K562 (cell line): ENCODE measurements around the gene CTSH. TPM values are rescaled to one million over a fixed set of nuclear protein-coding genes. Genes with fewer than 3 reads are reported as not detected.

ENCODE experiments used
- ATAC-seq: fragments of 200-7000 bp; cut with Tn5 transposase; 3 replicates; pipeline ENCODE4 v1.9.1; 2020; ENCODE audit warnings: moderate library complexity
- BruUV-seq: library from RNA; stranded (reverse); fragments of 400-500 nt; replicated peaks from 2 replicates; lab custom pipeline; 2021; lab: Mats Ljungman, UMichigan
- CTCF ChIA-PET: fragments of 300-600 bp; formaldehyde crosslinking; extraction: SDS; loops from one replicate; lab custom pipeline; 2021; ENCODE audit warnings: low intra/inter-chr PET ratio; lab: Yijun Ruan, JAX
- POLR2A ChIA-PET: fragments of 300-600, 350-650 bp; sonication (Branson Sonifier 250); formaldehyde crosslinking; extraction: SDS; loops from one replicate; lab custom pipeline; 2021; ENCODE audit warnings: antibody characterized with exemption, inconsistent platforms; lab: Yijun Ruan, JAX
- DNase-seq, 4 experiments: peaks; one replicate each; pipeline versions ENCODE4 v3.0.0 to v3.0.0-alpha.2; 2011 to 2018; ENCODE audit warnings: low spot score in 3 of 4, mixed read lengths in 3 of 4; ENCODE audit errors: extremely low read depth in 1 of 4
- FAIRE-seq: peaks from 2 replicates; lab custom pipeline; 2011; peaks lifted over from hg19 to GRCh38; lab: Jason Lieb, UNC
- H2AFZ ChIP-seq: 2 replicates; pipeline ENCODE4 v1.6.0; 2011; ENCODE audit warnings: low read depth, low read length, control low read depth, inconsistent platforms
- H3K27ac ChIP-seq: fragments of 200-600 bp; 3 replicates; pipeline ENCODE4 v1.8.0; 2011; ENCODE audit warnings: low read depth, mild to moderate bottlenecking, control low read depth, inconsistent platforms, low read length, moderate library complexity, mixed read lengths; ENCODE audit errors: extremely low read depth
- H3K27me3 ChIP-seq, 2 experiments: fragments of 300-600 bp in 1 of 2; 2 replicates in 1 of 2; 3 replicates in 1 of 2; pipeline versions ENCODE4 v1.6.0 to v1.8.0; 2011; ENCODE audit warnings: inconsistent platforms in 2 of 2, low read length in 2 of 2, mild to moderate bottlenecking in 1 of 2, mixed read lengths in 1 of 2, moderate library complexity in 1 of 2; ENCODE audit not compliant: control insufficient read depth in 2 of 2, insufficient read depth in 2 of 2
- H3K36me3 ChIP-seq: fragments of 300-600 bp; 3 replicates; pipeline ENCODE4 v1.8.0; 2011; ENCODE audit warnings: mild to moderate bottlenecking, low read length, inconsistent platforms; ENCODE audit not compliant: control insufficient read depth, insufficient read depth
- H3K4me1 ChIP-seq, 2 experiments: fragments of 200-600 bp in 1 of 2; replicated peaks in 1 of 2; 2 replicates in 1 of 2; 3 replicates in 1 of 2; pipeline versions ENCODE4 v1.5.1 to v1.8.0; 2011; ENCODE audit warnings: inconsistent platforms in 2 of 2, low read length in 2 of 2, mild to moderate bottlenecking in 1 of 2, mixed read lengths in 1 of 2, moderate library complexity in 1 of 2; ENCODE audit not compliant: control insufficient read depth in 2 of 2, insufficient read depth in 2 of 2
- H3K4me2 ChIP-seq: 2 replicates; pipeline ENCODE4 v1.6.1; 2011; ENCODE audit warnings: low read length, control low read depth, inconsistent platforms, mixed read lengths; ENCODE audit not compliant: insufficient read depth
- H3K4me3 ChIP-seq: fragments of 200-600 bp; sonication (generic), shearing (Covaris generic); 2 replicates; pipeline ENCODE4 v1.5.1; 2016; ENCODE audit warnings: control low read depth, inconsistent platforms
- H3K79me2 ChIP-seq: fragments of 200-600 bp; 3 replicates; pipeline ENCODE4 v1.8.0; 2011; ENCODE audit warnings: low read length, inconsistent platforms; ENCODE audit not compliant: control insufficient read depth, insufficient read depth
- H3K9ac ChIP-seq, 2 experiments: 2 replicates each; pipeline versions ENCODE4 v1.6.0 to v1.6.1; 2011; ENCODE audit warnings: low read depth in 2 of 2, low read length in 2 of 2, control low read depth in 1 of 2, inconsistent platforms in 1 of 2, mild to moderate bottlenecking in 1 of 2, mixed read lengths in 1 of 2; ENCODE audit not compliant: insufficient read depth in 1 of 2
- H3K9me1 ChIP-seq: one replicate; pipeline ENCODE4 v1.6.0; 2011; ENCODE audit warnings: inconsistent platforms, mild to moderate bottlenecking, low read length, moderate library complexity; ENCODE audit not compliant: control insufficient read depth, insufficient read depth
- H3K9me3 ChIP-seq: replicated peaks from 2 replicates; pipeline ENCODE4 v1.5.1; 2011; ENCODE audit warnings: low read depth, low read length, inconsistent platforms; ENCODE audit not compliant: control insufficient read depth, insufficient read depth
- H4K20me1 ChIP-seq: replicated peaks from 2 replicates; pipeline ENCODE4 v1.6.1; 2011; ENCODE audit warnings: low read length, inconsistent platforms, mixed read lengths; ENCODE audit not compliant: control insufficient read depth, insufficient read depth
- ARID4B ChIP-seq: sonication (generic); formaldehyde crosslinking; IDR thresholded peaks from 2 replicates; pipeline ENCODE4 v1.8.0; 2022; ENCODE audit warnings: mild to moderate bottlenecking, missing genetic modification reagents
- CBFA2T2 ChIP-seq: fragments of 450-650 bp; conservative IDR thresholded peaks from 2 replicates; pipeline ENCODE4 v1.6.1; 2017; ENCODE audit warnings: mild to moderate bottlenecking
- ETV1 ChIP-seq: fragments of 450-650 bp; conservative IDR thresholded peaks from 2 replicates; pipeline ENCODE4 v1.6.1; 2016; ENCODE audit warnings: missing genetic modification characterization, control low read depth, low read depth, missing compliant biosample characterization
- KLF13 ChIP-seq: fragments of 450-650 bp; IDR thresholded peaks from 2 replicates; pipeline ENCODE4 v1.6.1; 2016; ENCODE audit warnings: missing genetic modification characterization, low read depth, mild to moderate bottlenecking, missing compliant biosample characterization, moderate library complexity, borderline replicate concordance
- PRDM10 ChIP-seq: fragments of 450-650 bp; IDR thresholded peaks from 2 replicates; pipeline ENCODE4 v1.6.1; 2018; ENCODE audit not compliant: partially characterized antibody
- TCF7 ChIP-seq: sonication (generic); IDR thresholded peaks from 2 replicates; pipeline ENCODE4 v1.6.1; 2016; ENCODE audit warnings: antibody characterized with exemption, borderline replicate concordance
- TSHZ1 ChIP-seq: fragments of 250-450 bp; sonication (Bioruptor Pico); IDR thresholded peaks from 2 replicates; pipeline ENCODE4 v1.4.0; 2020; ENCODE audit warnings: mild to moderate bottlenecking, moderate library complexity
- ZNF408 ChIP-seq: fragments of 250-450 bp; sonication (Bioruptor Pico); IDR thresholded peaks from 2 replicates; pipeline ENCODE4 v1.4.0; 2020; ENCODE audit warnings: low read depth, mild to moderate bottlenecking, moderate library complexity
- WGBS: fragments of 100-300 bp; shearing (Covaris generic); methylation state at CpG from one replicate; pipeline ENCODE4 v1.1.6; 2016; ENCODE audit warnings: low coverage, mixed read lengths; ENCODE audit not compliant: insufficient coverage; ENCODE audit errors: missing lambda C conversion rate; 5-methylcytosine and 5-hydroxymethylcytosine counted together
- in situ Hi-C: fragments of 300-500 bp; cut with MboI; formaldehyde crosslinking; loops from 4 replicates; pipeline ENCODE4 v1.15.0; 2018; ENCODE audit warnings: inconsistent platforms, mixed read lengths
- intact Hi-C: fragments of 100-400 bp; cut with micrococcal nuclease; formaldehyde crosslinking; loops from 2 replicates; pipeline ENCODE4 v1.14.2; 2022
- polyA plus RNA-seq, 8 experiments: library from polyadenylated mRNA; depleted of rRNA in 4 of 8; stranded (reverse) in 5 of 8; unstranded in 3 of 8; fragments of >200 nt; fragmentation: Nextera tagmentation in 2 of 8; fragmentation: Illumina TruSeq in 1 of 8; extraction: Ambion mirVana in 2 of 8; extraction: Trizol in 1 of 8; gene quantifications; 2 replicates each; pipeline versions ENCODE4 v1.2.1 to v1.2.3, GENCODE V29; 2011 to 2014; ENCODE audit warnings: inconsistent platforms in 1 of 8, missing spikeins in 1 of 8
- total RNA-seq, 7 experiments: library from RNA; depleted of rRNA in 6 of 7; stranded (reverse); fragments of >200 nt in 6 of 7; fragmentation: Illumina TruSeq in 2 of 7; extraction: Trizol in 2 of 7; gene quantifications; 2 replicates each; pipeline versions ENCODE4 v1.2.1 to v1.2.3, GENCODE V29; 2011 to 2021; ENCODE audit warnings: low replicate concordance in 1 of 7

Gene CTSH
- total and polyA plus RNA-seq, 9 of the 15 experiments (the other 6 are each of a cell fraction or from before 2014, with no cell fraction given) = 15.0 to 462 (median 173) TPM

- H3K27ac ChIP-seq = no peak overlapping the region
- H3K4me1 ChIP-seq = peaks cover 0 to 7% of the 10 kb centered on the region in 2 experiments; a peak in 4 of 5 replicates
- H3K9me3 ChIP-seq = no peaks in the 10 kb centered on the region
- no peak overlapping the region for H3K4me2 ChIP-seq
- intact Hi-C loops (loop anchor here (1.0 kb wide), 1 partner anchor 70 kb away; no protein-coding TSS in a partner anchor), in situ Hi-C loops (loop anchor here (5.0 kb wide), 1 partner anchor 67 kb away; no protein-coding TSS in a partner anchor)
- peak; percentile 99 for FAIRE-seq
- no peaks in the 10 kb centered on the region for H3K36me3 ChIP-seq
- ATAC-seq = peak; percentile 85
- no peaks in the 10 kb centered on the region for H4K20me1 ChIP-seq
- peak; percentile 70 to 87 (median 72) for DNase-seq
- no peaks in the 10 kb centered on the region for H3K9me1 ChIP-seq
- peaks cover 5 to 29% of the 10 kb centered on the region in 2 experiments; a peak in 2 of 5 replicates for H3K27me3 ChIP-seq
- BruUV-seq = no TSS peak
- H3K9ac ChIP-seq = no peak overlapping the region
- WGBS = 39% methylated on average over 15 of the region's 17 CpGs
- H3K79me2 ChIP-seq = no peaks in the 10 kb centered on the region
- POLR2A ChIA-PET = no interaction called here
- CTCF ChIA-PET = interaction anchor here (1.2 kb wide), 1 partner anchor 70 kb away, joined by 7 read pairs; no protein-coding TSS in a partner anchor
- peak overlapping the region; percentile 49 for H2AFZ ChIP-seq
- no peak overlapping the region for H3K4me3 ChIP-seq
- TF ChIP-seq PRDM10 (no peak), ARID4B (no peak), ETV1 (tag) (peak; percentile 45), TSHZ1 (CRISPR knock-in tag) (no peak), CBFA2T2 (no peak), TCF7 (no peak), ZNF408 (CRISPR knock-in tag) (no peak), KLF13 (tag) (no peak)
Measured at GRCh38 chr15:78979456-78980320, 34.8 kb upstream of the CTSH start.
